ENCODE measurements around the gene HRG.

DNA sequence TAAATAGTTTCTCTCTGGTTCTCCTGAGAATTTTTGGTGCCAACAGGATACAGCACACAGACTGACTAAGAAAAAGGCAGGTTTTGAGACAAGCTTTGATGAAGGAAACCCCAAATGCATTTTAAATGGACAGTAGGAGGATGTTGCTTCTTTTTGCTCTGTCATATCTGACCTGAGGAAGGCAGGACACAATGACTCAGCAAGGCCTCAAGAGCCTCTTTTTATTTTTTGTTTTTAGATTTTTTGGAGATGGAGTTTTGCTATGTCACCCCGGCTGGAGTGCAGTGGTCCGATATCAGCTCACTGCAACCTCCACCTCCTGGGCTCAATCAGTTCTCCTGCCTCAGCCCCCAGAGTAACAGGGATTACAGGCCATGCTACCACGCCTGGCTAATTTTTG lies 34.5 kb downstream of the HRG start:
- no peak for TF ChIP-seq EP300 (IDR thresholded peaks at IDR 0.05; ENCODE audit: borderline replicate concordance in 1 of 2, low read depth in 1 of 2, low read length in 1 of 2)
- TF ChIP-seq, protein P1, sequence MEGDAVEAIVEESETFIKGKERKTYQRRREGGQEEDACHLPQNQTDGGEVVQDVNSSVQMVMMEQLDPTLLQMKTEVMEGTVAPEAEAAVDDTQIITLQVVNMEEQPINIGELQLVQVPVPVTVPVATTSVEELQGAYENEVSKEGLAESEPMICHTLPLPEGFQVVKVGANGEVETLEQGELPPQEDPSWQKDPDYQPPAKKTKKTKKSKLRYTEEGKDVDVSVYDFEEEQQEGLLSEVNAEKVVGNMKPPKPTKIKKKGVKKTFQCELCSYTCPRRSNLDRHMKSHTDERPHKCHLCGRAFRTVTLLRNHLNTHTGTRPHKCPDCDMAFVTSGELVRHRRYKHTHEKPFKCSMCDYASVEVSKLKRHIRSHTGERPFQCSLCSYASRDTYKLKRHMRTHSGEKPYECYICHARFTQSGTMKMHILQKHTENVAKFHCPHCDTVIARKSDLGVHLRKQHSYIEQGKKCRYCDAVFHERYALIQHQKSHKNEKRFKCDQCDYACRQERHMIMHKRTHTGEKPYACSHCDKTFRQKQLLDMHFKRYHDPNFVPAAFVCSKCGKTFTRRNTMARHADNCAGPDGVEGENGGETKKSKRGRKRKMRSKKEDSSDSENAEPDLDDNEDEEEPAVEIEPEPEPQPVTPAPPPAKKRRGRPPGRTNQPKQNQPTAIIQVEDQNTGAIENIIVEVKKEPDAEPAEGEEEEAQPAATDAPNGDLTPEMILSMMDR (IDR thresholded peaks at IDR 0.05) = no peak
- TF ChIP-seq RAD21 (IDR thresholded peaks at IDR 0.05; ENCODE audit: low read length) = no peak
- TF ChIP-seq, protein P2, sequence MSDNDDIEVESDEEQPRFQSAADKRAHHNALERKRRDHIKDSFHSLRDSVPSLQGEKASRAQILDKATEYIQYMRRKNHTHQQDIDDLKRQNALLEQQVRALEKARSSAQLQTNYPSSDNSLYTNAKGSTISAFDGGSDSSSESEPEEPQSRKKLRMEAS (IDR thresholded peaks at IDR 0.05; ENCODE audit: low read depth) = no peak
- no peak for TF ChIP-seq YY1 (IDR thresholded peaks at IDR 0.05; ENCODE audit: low read depth)
- no peak for TF ChIP-seq POLR2AphosphoS5 (IDR thresholded peaks at IDR 0.05; ENCODE audit: low read depth, low read length)
- TF ChIP-seq EZH2phosphoT487 (IDR thresholded peaks at IDR 0.05; ENCODE audit: borderline replicate concordance, low read depth) = no peak
- TF ChIP-seq GABPA (IDR thresholded peaks at IDR 0.05; ENCODE audit: low read depth) = no peak

Measured in SK-N-SH (cell line).